Posterior vena cava (tissue), 2 donors: ENCODE measurements around the gene PTPA. TPM values are rescaled to one million over a fixed set of nuclear protein-coding genes. Genes with fewer than 3 reads are reported as not detected.
"Not testable (repeated sequence)": the region's sequence is repeated elsewhere in the genome, so short reads cannot be mapped to it uniquely, and the experiment has no call there.

Source experiments
- DNase-seq: peaks from one replicate; pipeline ENCODE4 v3.0.0-alpha.2; 2020; ENCODE audit warnings: low spot score
- intact Hi-C, 2 donors: fragments of 100-400 bp; cut with DNase I; formaldehyde crosslinking; loops; one replicate each; pipeline versions ENCODE4 v1.14.1 to v1.14.2; 2022 to 2023
- total RNA-seq, 2 donors: library from RNA; stranded (reverse); fragmentation: NEBNext Ultra II Directional; extraction: Animal tissue kit (Norgen Biotek cat#: 25700); gene quantifications; one replicate each; pipeline ENCODE4 v1.2.1, GENCODE V29; 2021
- donor health status: DM: yes; HTN: yes; CAD: no.
- donor health status: DM: yes; HTN: yes; CAD: no.

Gene PTPA
- total RNA-seq, 2 donors from 2014 or later, result 82.4 to 100 TPM

DNA sequence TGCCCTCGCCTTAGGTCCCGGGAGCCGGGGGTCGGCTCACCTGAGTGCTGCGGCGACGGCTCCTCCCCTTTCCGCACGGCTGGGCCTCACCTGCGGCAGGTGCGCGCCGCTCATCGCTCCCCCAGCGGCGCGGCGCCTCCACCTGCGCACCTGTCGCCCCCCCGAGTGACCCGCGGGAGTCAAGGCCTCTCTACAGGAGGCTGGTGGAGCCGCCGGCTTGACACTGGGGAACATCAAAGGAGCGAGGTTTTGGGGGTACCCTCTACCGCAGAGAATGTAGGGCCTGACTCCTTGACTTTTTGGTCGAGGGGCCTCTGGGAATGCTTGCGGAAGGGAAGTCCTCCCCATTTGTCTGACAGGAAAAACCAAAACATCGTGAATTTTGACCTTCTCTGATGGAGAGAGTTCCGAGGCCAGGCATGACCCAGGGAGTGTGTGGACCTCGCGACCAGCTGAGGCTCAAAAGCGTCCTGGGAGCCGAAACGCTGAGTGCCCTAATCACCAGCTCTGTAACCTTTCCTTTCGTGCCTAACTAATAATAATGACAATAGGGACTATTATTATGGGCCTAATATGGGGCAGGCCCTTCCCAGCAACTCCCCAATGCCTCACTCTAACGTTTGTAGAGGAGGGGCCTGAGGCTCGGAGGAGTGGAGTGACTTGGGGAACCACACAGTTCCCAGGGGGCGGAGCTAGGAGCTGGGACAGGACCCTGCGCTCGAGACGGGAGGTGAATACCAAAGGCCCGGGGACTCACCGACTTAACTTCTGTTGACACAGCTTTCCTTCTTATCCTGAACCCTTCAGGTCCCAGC is 67.6 kb downstream of the PTPA start:
- intact Hi-C loops, result loop anchor here (5.0 to 10.0 kb wide), 4 partner anchors 36 to 316 kb away; no protein-coding TSS in a partner anchor
- DNase-seq, result no peak

DNA sequence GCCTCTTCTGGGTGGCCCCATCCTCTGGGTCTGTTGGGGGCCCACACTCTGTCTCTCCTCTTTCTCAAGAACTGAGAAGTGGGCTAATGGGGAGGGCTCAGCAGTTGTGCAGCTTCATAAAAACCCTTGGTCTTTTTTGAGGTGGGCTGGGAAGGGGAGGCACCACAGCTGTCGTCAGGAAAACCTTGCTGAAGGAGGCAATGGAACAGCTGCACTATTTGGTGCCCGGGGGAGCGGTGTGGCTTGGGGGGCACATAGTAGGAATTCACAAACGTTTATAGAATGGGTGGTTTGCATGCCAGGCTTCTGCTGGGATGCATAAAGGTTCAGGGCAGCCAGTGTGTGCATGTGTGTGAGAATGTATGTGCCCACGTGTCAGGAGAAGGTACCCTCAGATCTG is 70.0 kb downstream of the PTPA start:
- intact Hi-C loops, result no loop called here
- DNase-seq, result no peak

- intact Hi-C loops, result no loop called here
- DNase-seq, result no peak
These were observed 70.9 kb downstream of the PTPA start for GRCh38 chr9:129182122-129182521.

DNA sequence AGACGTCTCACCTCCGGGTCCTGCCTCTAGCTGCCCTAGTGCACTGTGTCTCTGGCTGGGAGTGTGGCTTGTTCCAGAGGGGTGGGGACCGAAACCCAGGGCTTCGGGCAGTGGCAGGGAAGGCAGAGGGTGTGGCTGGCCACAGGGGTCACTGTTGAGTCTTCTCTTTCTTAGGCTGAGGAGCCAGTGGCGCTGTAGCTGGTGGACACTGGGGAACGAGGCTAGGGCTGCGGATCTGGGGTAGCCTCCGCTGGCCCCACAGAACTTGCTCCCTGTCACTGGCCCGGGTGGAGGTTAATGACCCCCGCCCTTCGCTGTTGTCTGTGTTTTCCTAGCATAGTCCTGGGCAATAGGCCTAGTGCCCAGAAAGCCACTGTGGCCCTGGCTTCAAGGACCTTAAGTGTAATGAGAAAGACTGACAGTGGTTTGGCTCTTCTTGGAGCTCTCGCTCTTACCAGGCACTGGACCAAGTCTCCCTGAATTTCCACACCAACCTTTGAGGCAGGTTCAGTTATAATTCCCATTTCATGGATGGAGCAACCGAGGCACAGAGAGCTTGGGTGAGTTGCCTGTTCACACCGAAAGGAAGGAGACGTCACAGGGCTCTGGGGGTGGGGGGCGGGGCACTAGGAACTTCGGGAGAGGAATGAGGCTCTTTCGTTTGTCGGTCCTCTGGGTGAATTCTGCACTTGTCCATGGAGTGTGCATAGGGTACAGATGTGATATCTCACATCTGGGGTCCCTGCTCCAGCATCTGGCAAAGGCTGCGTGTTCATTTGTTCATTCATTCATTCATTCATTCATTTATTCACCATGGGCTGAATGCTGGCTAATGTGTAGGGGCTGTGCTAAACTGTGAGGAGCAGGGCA is 71.6 kb downstream of the PTPA start:
- intact Hi-C loops, result no loop called here
- DNase-seq, result no peak

- DNase-seq, result no peak
- intact Hi-C loops, result no loop called here
These were observed 72.4 kb downstream of the PTPA start for GRCh38 chr9:129183495-129184218.

- intact Hi-C loops, result no loop called here
- DNase-seq, result no peak
These were observed 73.0 kb downstream of the PTPA start for GRCh38 chr9:129184219-129184524.

DNA sequence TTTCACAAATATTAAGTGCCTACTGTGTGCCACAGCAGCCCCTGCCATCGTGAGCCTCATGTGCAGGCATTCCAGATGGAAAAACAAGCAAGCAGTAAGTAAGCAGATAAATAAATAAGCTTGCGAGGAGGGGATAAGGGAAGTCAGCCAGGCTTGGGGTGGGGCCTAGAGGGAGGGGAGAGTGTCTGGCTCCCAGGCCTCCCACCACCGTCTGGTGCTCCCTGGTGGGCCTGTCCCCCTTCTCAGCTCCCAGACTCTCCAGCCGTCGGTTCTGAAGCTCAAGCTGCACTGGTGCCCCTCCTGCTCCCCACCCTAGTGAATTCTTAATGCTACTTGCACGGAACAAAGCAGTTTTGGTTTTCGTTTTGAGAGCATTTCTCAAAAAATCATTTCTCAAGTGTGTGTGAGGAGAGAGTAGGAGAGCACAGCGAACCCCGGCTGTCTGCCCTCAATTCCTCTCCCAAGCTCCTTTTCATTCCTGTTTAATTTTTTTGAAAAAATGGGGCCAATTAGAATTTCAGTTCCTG is 73.4 kb downstream of the PTPA start:
- intact Hi-C loops, result loop anchor here in 1 of 2 donors (5.0 kb wide), 1 partner anchor 133 kb away; no protein-coding TSS in a partner anchor
- no peak for DNase-seq

DNA sequence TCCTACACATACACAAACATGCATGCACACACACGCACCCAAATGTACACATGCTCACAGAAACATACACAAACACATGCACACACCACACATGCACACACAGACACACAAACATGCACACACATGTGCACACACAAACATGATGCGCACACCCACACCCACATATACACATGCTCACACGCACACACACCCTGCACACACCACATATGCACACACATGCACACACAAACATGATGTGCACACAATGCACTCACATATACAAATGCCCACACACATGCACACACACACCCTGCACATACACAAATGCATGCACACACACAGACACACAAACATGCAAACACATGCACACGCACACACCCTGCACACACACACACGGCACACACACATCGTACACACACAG is 74.2 kb downstream of the PTPA start:
- no peak for DNase-seq
- intact Hi-C loops, result loop anchor here in 1 of 2 donors (5.0 kb wide), 1 partner anchor 132 kb away; no protein-coding TSS in a partner anchor

DNA sequence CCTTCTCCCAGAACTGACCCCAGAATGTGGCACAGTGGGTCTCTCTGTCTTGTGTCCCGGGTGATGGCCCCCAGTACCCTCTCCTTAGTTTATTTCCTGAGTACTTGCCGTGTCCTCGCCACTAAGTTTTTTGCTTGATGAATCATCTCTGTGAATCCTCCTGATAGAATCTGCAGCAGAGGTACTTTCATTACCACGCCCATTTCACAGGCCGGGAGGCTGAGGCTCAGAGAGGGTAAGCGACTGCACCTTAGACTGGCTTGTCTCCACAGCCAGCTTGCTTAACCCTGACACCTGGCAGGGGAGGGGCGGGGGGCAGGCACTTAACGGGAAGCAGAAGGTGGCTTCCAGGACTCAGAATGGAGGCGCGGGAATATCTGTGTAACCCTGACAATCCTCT is 74.8 kb downstream of the PTPA start:
- DNase-seq, result no peak
- intact Hi-C loops, result loop anchor here in 1 of 2 donors (5.0 kb wide), 1 partner anchor 131 kb away; no protein-coding TSS in a partner anchor

GRCh38 chr9:129187042-129187441 is 75.8 kb downstream of the PTPA start:
- DNase-seq, result no peak
- intact Hi-C loops, result loop anchor here in 1 of 2 donors (5.0 kb wide), 1 partner anchor 130 kb away; no protein-coding TSS in a partner anchor

DNA sequence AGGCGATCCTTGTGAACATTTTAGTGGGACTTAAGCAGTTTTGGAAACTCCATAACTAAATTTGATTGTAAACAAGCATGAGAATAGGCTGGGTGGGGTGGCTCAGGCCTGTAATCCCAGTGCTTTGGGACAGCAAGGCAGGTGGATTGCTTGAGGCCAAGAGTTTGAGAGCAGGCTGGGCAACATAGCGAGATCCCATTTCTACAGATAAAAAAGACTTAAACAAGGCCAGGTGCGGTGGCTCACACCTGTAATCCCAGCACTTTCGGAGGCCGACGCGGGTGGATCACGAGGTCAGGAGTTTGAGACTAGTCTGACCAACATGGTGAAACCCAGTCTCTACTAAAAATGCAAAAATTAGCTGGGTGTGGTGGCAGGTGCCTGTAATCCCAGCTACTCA is 78.8 kb downstream of the PTPA start:
- intact Hi-C loops, result loop anchor here in 1 of 2 donors (5.0 kb wide), 1 partner anchor 127 kb away; no protein-coding TSS in a partner anchor
- DNase-seq, result not testable (repeated sequence)

- intact Hi-C loops, result no loop called here
These were observed 80.0 kb downstream of the PTPA start for GRCh38 chr9:129191234-129191633.

DNA sequence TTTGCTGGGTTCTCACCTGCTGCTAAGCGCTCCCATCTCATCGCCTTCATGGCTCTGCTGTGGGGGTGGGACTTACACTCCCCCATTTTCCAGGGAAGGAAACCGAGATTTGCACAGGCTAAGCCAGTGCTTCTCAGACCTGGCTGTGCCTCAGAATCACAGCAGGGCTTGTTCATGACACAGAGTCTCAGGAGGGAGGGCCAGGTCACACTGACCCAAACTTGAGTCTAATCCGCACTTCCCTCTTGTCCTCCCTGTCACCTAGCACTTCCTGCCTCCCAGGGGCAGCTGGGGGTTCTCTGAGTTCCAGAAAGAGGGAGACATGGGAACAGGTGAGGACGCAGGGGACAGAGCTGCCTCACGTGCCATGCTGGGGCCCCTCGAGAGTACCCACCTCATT is 82.4 kb downstream of the PTPA start:
- intact Hi-C loops, result no loop called here
- no peak for DNase-seq

More at GRCh38 chr9:129191234-129191633, 80.0 kb downstream of the PTPA start:
- no peak for DNase-seq

GRCh38 chr9:129194221-129194620 is 83.0 kb downstream of the PTPA start:
- intact Hi-C loops, result no loop called here
- DNase-seq, result no peak

DNA sequence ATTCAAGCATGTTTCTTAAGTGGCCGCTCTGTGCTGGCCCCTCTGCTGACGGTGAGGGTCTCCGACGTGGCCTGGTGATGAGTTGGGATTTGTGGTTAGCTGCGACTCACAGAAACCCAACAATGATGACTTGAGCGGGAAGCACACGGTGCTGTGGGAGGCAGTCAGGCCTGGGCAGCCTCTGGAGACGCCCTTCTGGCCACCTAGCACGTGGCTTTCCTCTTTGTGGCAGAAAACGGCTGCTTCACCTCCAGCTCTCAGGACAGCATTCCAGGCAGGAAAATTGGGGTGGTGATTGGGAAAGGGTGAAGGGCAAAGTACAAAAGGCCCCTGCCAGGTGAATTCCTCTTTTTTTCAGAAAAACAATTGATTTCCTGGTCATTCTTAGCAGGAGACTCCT is 84.4 kb downstream of the PTPA start:
- DNase-seq, result no peak
- intact Hi-C loops, result no loop called here

GRCh38 chr9:129197045-129197444 is 85.8 kb downstream of the PTPA start:
- intact Hi-C loops, result not testable (repeated sequence)

DNA sequence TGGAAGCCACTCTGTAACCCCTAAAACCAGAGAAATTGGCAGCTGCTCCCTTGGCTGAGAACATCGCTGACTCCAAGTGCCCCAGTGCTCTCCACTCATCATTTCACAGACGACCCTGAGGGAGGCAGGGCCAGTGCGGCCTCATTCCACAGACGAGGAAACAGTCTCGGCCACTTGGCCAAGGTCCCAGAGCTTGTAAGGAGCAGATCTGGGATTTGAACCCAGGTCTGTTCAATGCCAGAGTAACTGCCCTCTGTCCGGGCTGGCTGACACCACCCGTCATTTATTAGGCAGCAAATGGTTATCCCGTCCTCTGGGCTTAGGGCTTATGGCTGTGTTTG is 86.7 kb downstream of the PTPA start:
- intact Hi-C loops, result no loop called here

More at GRCh38 chr9:129197045-129197444, 85.8 kb downstream of the PTPA start:
- DNase-seq, result not testable (repeated sequence)

More for the DNA sequence above, 86.7 kb downstream of the PTPA start:
- DNase-seq, result peak; percentile 86
